Activated CD8-positive, alpha-beta memory T cell treated with anti-CD3 and anti-CD28 coated beads for 24 hours (primary cell): ENCODE measurements around the gene MAN2B2.

Experiments
- DNase-seq: peaks from one replicate; pipeline ENCODE4 v3.0.0-alpha.2; 2020

Gene MAN2B2

GRCh38 chr4:6574747-6575502 lies at the start of gene MAN2B2:
Gene MAN2B2 (plus strand): TSS chr4:6575189. CDS start chr4:6575211, 22 bp downstream.
- peak; percentile 94 for DNase-seq

GRCh38 chr4:6525474-6525873 lies 49.5 kb upstream of the MAN2B2 start:
- no peak for DNase-seq

GRCh38 chr4:6526156-6526555 lies 48.8 kb upstream of the MAN2B2 start:
- DNase-seq = no peak

GRCh38 chr4:6526671-6527091 lies 48.3 kb upstream of the MAN2B2 start:
- no peak for DNase-seq

- no peak for DNase-seq
Measured at GRCh38 chr4:6527259-6527658, 47.7 kb upstream of the MAN2B2 start.

GRCh38 chr4:6527683-6528595 lies 47.0 kb upstream of the MAN2B2 start:
- no peak for DNase-seq

- DNase-seq = no peak
Measured at GRCh38 chr4:6529021-6529420, 46.0 kb upstream of the MAN2B2 start.

GRCh38 chr4:6530301-6530700 lies 44.7 kb upstream of the MAN2B2 start:
- DNase-seq = no peak

GRCh38 chr4:6530964-6531363 lies 44.0 kb upstream of the MAN2B2 start:
- no peak for DNase-seq

- DNase-seq = no peak
Measured at GRCh38 chr4:6532102-6532501, 42.9 kb upstream of the MAN2B2 start.

GRCh38 chr4:6532658-6533057 lies 42.3 kb upstream of the MAN2B2 start:
- DNase-seq = no peak

GRCh38 chr4:6534050-6534449 lies 40.9 kb upstream of the MAN2B2 start:
- DNase-seq = no peak

- DNase-seq = no peak
Measured at GRCh38 chr4:6534618-6535328, 40.2 kb upstream of the MAN2B2 start.

GRCh38 chr4:6535329-6535692 lies 39.7 kb upstream of the MAN2B2 start:
- no peak for DNase-seq

- no peak for DNase-seq
Measured at GRCh38 chr4:6535706-6536105, 39.3 kb upstream of the MAN2B2 start.

- DNase-seq = no peak
Measured at GRCh38 chr4:6538111-6538510, 36.9 kb upstream of the MAN2B2 start.

GRCh38 chr4:6538575-6538974 lies 36.4 kb upstream of the MAN2B2 start:
- no peak for DNase-seq

GRCh38 chr4:6539009-6539764 lies 35.8 kb upstream of the MAN2B2 start:
- DNase-seq = no peak

- DNase-seq = no peak
Measured at GRCh38 chr4:6540879-6541278, 34.1 kb upstream of the MAN2B2 start.

GRCh38 chr4:6541789-6542188 lies 33.2 kb upstream of the MAN2B2 start:
- no peak for DNase-seq

GRCh38 chr4:6542951-6543350 lies 32.0 kb upstream of the MAN2B2 start:
- no peak for DNase-seq

- DNase-seq = no peak
Measured at GRCh38 chr4:6546091-6546490, 28.9 kb upstream of the MAN2B2 start.
